SK-N-SH (cell line): ENCODE data around the gene PHAF1. TPM values are rescaled to one million over a fixed set of nuclear protein-coding genes. Genes with fewer than 3 reads are reported as not detected.

Experiments
- CTCF ChIA-PET: fragments of 300-600, 350-600 bp; formaldehyde crosslinking; extraction: SDS; loops from one replicate; lab custom pipeline; 2021; lab: Yijun Ruan, JAX
- POLR2A ChIA-PET: fragments of 350-600 bp; sonication (Branson Sonifier 250); formaldehyde crosslinking; extraction: SDS; loops from one replicate; lab custom pipeline; 2020; ENCODE audit warnings: antibody characterized with exemption, inconsistent platforms; lab: Yijun Ruan, JAX
- DNase-seq: peaks from one replicate; pipeline ENCODE4 v3.0.0; 2012
- H2AFZ ChIP-seq: fragments of 200-600 bp; sonication (generic); 2 replicates; pipeline ENCODE4 v1.8.1; 2016; ENCODE audit warnings: antibody characterized with exemption, mild to moderate bottlenecking, low read depth
- H3F3A ChIP-seq: fragments of 200-600 bp; sonication (generic); replicated peaks from 2 replicates; pipeline ENCODE3; 2016; ENCODE audit warnings: antibody characterized with exemption, mild to moderate bottlenecking; ENCODE audit not compliant: insufficient read depth
- H3K27ac ChIP-seq, 2 experiments: fragments of 200-500 bp in 1 of 2; fragments of 200-600 bp in 1 of 2; sonication (Bioruptor generic) in 1 of 2; sonication (generic), shearing (Covaris generic) in 1 of 2; 2 replicates each; pipeline versions ENCODE4 v1.5.1 to v1.6.1; 2014 to 2016; ENCODE audit warnings: low read depth in 2 of 2, inconsistent platforms in 1 of 2, low read length in 1 of 2, mild to moderate bottlenecking in 1 of 2, mixed read lengths in 1 of 2
- H3K27me3 ChIP-seq: fragments of 200-600 bp; sonication (generic), shearing (Covaris generic); 2 replicates; pipeline ENCODE4 v1.6.1; 2016; ENCODE audit warnings: mixed run types; ENCODE audit not compliant: insufficient read depth
- H3K36me3 ChIP-seq, 2 experiments: fragments of 200-500 bp in 1 of 2; fragments of 200-600 bp in 1 of 2; sonication (Bioruptor generic) in 1 of 2; sonication (generic) in 1 of 2; replicated peaks in 1 of 2; 2 replicates each; pipeline versions ENCODE3 to v1.5.1; 2014 to 2016; ENCODE audit warnings: low read length in 1 of 2, mild to moderate bottlenecking in 1 of 2; ENCODE audit not compliant: insufficient read depth in 2 of 2, control insufficient read depth in 1 of 2
- H3K4me1 ChIP-seq, 2 experiments: fragments of 200-500 bp in 1 of 2; fragments of 200-600 bp in 1 of 2; sonication (Bioruptor generic) in 1 of 2; sonication (generic), shearing (Covaris generic) in 1 of 2; 2 replicates each; pipeline versions ENCODE4 v1.5.1 to v1.6.1; 2014 to 2016; ENCODE audit warnings: low read depth in 1 of 2, low read length in 1 of 2, mixed run types in 1 of 2; ENCODE audit not compliant: insufficient read depth in 2 of 2, control insufficient read depth in 1 of 2
- H3K4me2 ChIP-seq: fragments of 200-600 bp; sonication (generic), shearing (Covaris generic); 2 replicates; pipeline ENCODE4 v1.6.1; 2017; ENCODE audit warnings: mixed run types
- H3K4me3 ChIP-seq, 2 experiments: fragments of 200-500 bp in 1 of 2; fragments of 200-600 bp in 1 of 2; sonication (Bioruptor generic) in 1 of 2; sonication (generic), shearing (Covaris generic) in 1 of 2; 2 replicates each; pipeline versions ENCODE4 v1.5.1 to v1.8.1; 2014 to 2016; ENCODE audit warnings: low read depth in 2 of 2, inconsistent platforms in 1 of 2, low read length in 1 of 2, mild to moderate bottlenecking in 1 of 2, mixed read lengths in 1 of 2, moderate library complexity in 1 of 2
- H3K79me2 ChIP-seq: fragments of 200-600 bp; sonication (generic); 2 replicates; pipeline ENCODE4 v1.8.1; 2017; ENCODE audit warnings: mild to moderate bottlenecking; ENCODE audit not compliant: insufficient read depth
- H3K9ac ChIP-seq: fragments of 200-600 bp; sonication (generic); 2 replicates; pipeline ENCODE4 v1.6.1; 2017; ENCODE audit warnings: mixed run types
- H3K9me2 ChIP-seq: fragments of 200-600 bp; sonication (generic); 2 replicates; pipeline ENCODE4 v1.6.1; 2017; ENCODE audit warnings: mixed run types
- H3K9me3 ChIP-seq: fragments of 200-600 bp; sonication (generic); 2 replicates; pipeline ENCODE4 v1.6.1; 2017; ENCODE audit warnings: mixed run types, mild to moderate bottlenecking, moderate library complexity
- H4K20me1 ChIP-seq: fragments of 200-600 bp; sonication (generic); 2 replicates; pipeline ENCODE4 v1.6.1; 2017; ENCODE audit warnings: mild to moderate bottlenecking, mixed run types; ENCODE audit not compliant: insufficient read depth
- FOSL2 ChIP-seq: IDR thresholded peaks from 2 replicates; pipeline ENCODE4 v1.4.0; 2012; ENCODE audit warnings: low read depth, mild to moderate bottlenecking, moderate library complexity, borderline replicate concordance
- MEF2A ChIP-seq: IDR thresholded peaks from 2 replicates; pipeline ENCODE4 v1.4.0; 2012; ENCODE audit warnings: low read depth, borderline replicate concordance
- MXI1 ChIP-seq: IDR thresholded peaks from 2 replicates; pipeline ENCODE4 v1.6.1; 2012; ENCODE audit warnings: mild to moderate bottlenecking, low read depth, low read length, improper control_type of control experiment
- NRF1 ChIP-seq: IDR thresholded peaks from 2 replicates; pipeline ENCODE4 v1.6.1; 2012; ENCODE audit warnings: low read depth, mild to moderate bottlenecking, low read length
- POLR2AphosphoS5 ChIP-seq: IDR thresholded peaks from 2 replicates; pipeline ENCODE4 v1.6.1; 2012; ENCODE audit warnings: low read depth, low read length
- RAD21 ChIP-seq: IDR thresholded peaks from 2 replicates; pipeline ENCODE4 v1.6.1; 2012; ENCODE audit warnings: mild to moderate bottlenecking, low read length
- RCOR1 ChIP-seq: fragments of 150-350 bp; IDR thresholded peaks from 2 replicates; pipeline ENCODE4 v1.6.1; 2017; ENCODE audit warnings: antibody characterized with exemption, low read length
- REST ChIP-seq: IDR thresholded peaks from 2 replicates; pipeline ENCODE4 v1.6.1; 2012; ENCODE audit warnings: mild to moderate bottlenecking, low read depth, low read length, moderate library complexity
- RXRA ChIP-seq: IDR thresholded peaks from 2 replicates; pipeline ENCODE4 v1.4.0; 2012; ENCODE audit warnings: low read depth, mild to moderate bottlenecking, borderline replicate concordance
- SIN3A ChIP-seq: IDR thresholded peaks from 2 replicates; pipeline ENCODE4 v1.6.1; 2012; ENCODE audit warnings: low read depth, mild to moderate bottlenecking, low read length, moderate library complexity, borderline replicate concordance
- TEAD4 ChIP-seq: IDR thresholded peaks from 2 replicates; pipeline ENCODE4 v1.4.0; 2012; ENCODE audit warnings: mild to moderate bottlenecking, borderline replicate concordance; ENCODE audit not compliant: insufficient read depth
- WGBS: methylation state at CpG from one replicate; pipeline ENCODE4 v1.1.6; 2017; ENCODE audit warnings: low lambda C conversion rate; 5-methylcytosine and 5-hydroxymethylcytosine counted together
- polyA plus RNA-seq, 3 experiments: library from polyadenylated mRNA; depleted of rRNA; stranded (reverse); fragments of >200 nt; gene quantifications; 2 replicates each; pipeline ENCODE4 v1.2.3, GENCODE V29; 2012
- TF ChIP-seq, protein P1 (sequence below): fragments of 200-600 bp; sonication (generic); IDR thresholded peaks from 2 replicates; pipeline ENCODE4 v1.6.1; 2017; ENCODE audit warnings: antibody characterized with exemption, mild to moderate bottlenecking, moderate library complexity
- TF ChIP-seq, protein P2 (sequence below): IDR thresholded peaks from 2 replicates; pipeline ENCODE4 v1.4.0; 2012; ENCODE audit warnings: low read depth

The PHAF1 gene
- polyA plus RNA-seq, 1 of the 3 experiments (the other 2 are of a cell fraction), result 17.3 TPM

DNA sequence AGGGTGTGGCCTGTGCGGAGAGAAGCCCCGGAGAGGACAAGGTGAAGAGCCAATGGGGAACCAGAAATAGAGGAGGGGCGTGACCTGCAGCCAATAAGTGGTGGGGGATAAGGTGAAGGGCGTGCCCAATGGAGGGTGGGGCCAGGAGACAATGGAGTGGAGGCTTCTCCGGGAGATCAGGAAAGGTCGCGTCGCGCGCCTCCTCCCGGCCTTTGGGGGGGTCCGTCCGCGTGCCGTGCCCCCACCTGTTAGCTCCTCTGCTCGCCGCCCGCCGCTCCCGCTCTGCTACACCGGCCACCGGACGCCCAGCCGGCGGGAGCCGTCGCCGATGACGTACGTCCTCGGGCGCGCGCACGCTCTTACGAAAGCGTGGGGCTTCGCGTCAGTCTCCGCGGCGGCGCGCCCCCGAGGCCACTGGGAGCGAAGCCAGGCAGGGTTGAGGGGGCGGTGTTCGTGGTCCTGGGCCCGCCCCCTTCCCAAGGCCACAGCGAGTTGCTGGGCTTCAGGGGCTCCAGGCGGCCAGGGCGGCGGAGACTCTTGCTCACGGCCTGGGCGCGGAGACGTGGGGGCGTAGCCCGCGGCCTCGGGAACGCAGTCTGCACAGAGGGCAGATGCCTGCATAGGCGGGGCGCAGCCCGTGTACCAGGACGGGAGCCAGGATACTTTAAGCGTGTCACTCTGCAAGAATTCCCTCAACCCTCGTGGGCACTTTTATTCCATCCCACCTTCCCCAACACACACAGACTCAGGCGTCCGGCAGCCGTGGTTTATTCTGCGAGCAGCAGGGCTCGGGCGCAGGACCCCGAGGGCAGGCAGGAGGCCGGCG is 74.1 kb downstream of the PHAF1 start, which contains the start of gene MATCAP1 (continued):
- TF ChIP-seq, protein P1, sequence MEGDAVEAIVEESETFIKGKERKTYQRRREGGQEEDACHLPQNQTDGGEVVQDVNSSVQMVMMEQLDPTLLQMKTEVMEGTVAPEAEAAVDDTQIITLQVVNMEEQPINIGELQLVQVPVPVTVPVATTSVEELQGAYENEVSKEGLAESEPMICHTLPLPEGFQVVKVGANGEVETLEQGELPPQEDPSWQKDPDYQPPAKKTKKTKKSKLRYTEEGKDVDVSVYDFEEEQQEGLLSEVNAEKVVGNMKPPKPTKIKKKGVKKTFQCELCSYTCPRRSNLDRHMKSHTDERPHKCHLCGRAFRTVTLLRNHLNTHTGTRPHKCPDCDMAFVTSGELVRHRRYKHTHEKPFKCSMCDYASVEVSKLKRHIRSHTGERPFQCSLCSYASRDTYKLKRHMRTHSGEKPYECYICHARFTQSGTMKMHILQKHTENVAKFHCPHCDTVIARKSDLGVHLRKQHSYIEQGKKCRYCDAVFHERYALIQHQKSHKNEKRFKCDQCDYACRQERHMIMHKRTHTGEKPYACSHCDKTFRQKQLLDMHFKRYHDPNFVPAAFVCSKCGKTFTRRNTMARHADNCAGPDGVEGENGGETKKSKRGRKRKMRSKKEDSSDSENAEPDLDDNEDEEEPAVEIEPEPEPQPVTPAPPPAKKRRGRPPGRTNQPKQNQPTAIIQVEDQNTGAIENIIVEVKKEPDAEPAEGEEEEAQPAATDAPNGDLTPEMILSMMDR, result no peak
- TF ChIP-seq, protein P2, sequence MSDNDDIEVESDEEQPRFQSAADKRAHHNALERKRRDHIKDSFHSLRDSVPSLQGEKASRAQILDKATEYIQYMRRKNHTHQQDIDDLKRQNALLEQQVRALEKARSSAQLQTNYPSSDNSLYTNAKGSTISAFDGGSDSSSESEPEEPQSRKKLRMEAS, result peak; percentile 37; the same call in 1 of the 2 replicates
- TF ChIP-seq FOSL2 (no peak), MEF2A (no peak), RXRA (no peak), POLR2AphosphoS5 (peak; percentile 56; the same call in 1 of the 2 replicates), RCOR1 (no peak)

DNA sequence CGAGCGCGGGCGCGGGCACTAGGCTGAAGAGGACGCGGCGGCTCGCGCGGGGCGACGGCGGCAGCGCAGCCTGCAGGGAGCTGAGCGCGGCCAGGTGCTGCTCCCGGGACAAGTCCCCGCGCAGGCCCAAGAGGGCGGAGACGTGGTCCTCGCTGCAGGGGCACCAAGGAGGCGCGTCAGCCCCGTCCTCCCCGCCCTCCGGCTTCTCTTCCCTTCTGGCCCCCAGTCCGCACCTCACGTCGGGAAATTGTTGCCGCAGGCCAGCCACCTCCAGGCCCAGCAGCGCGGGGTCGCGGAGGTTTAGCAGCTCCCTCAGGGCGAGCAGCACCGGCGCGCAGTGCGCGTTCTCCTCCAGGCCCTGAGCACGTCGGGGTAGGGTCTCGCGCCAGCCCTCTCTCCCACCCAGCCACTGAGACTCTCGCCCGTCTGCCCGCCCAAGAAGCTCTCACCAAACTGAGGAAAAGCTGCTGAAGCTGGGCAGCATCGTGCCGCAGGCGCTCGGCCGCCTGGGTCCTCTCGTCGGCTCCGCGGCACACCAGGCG is 74.8 kb downstream of the PHAF1 start:
- TF ChIP-seq TEAD4, result no peak
- 0 out of 2 replicates have a peak, but pooled peaks have one; percentile 35 for TF ChIP-seq NRF1
- no peaks in the 10 kb centered on the region for H3K27me3 ChIP-seq
- 97% methylated on average over 6 of the region's 59 CpGs for WGBS
- CTCF ChIA-PET, result interaction anchor here (0.6 to 4.2 kb wide), 24 partner anchors 10 to 289 kb away, joined by 3 to 27 read pairs (median 4); partner anchors contain the start of genes NOL3, TMEM208 and ZDHHC1
- peak overlapping the region; percentile 58; the same call in 1 of the 2 replicates for H2AFZ ChIP-seq
- H3F3A ChIP-seq, result peaks cover 34% of the 10 kb centered on the region
- peak; percentile 76 for DNase-seq
- POLR2A ChIA-PET, result interaction anchor here (1.0 to 2.0 kb wide), 6 partner anchors 9 to 43 kb away, joined by 3 to 12 read pairs (median 4); partner anchors contain the start of genes HSF4, NOL3 and TMEM208
- H3K9ac ChIP-seq, result peak overlapping the region; percentile 96; the same call in 1 of the 2 replicates
- H3K36me3 ChIP-seq, result no peaks in the 10 kb centered on the region
- H3K4me2 ChIP-seq, result peak overlapping the region; percentile 92
- H3K9me2 ChIP-seq, result no peaks in the 10 kb centered on the region
- H3K4me1 ChIP-seq, result peaks cover 22 to 26% of the 10 kb centered on the region in 2 experiments
- H3K9me3 ChIP-seq, result no peaks in the 10 kb centered on the region
- peak overlapping the region; percentile 81 to 82 for H3K4me3 ChIP-seq
- H3K79me2 ChIP-seq, result peaks cover 18% of the 10 kb centered on the region
- H4K20me1 ChIP-seq, result no peaks in the 10 kb centered on the region; the same call in 1 of the 2 replicates
- peak overlapping the region; percentile 92 to 97 for H3K27ac ChIP-seq

GRCh38 chr16:67184995-67185650 is 75.4 kb downstream of the PHAF1 start:
- Histone ChIP-seq H3K27ac (peak overlapping the region in 1 of 2 experiments; percentile 97; a peak in 1 of 4 replicates), H3K4me1 (peaks cover 22 to 26% of the 10 kb centered on the region in 2 experiments), H3F3A (peaks cover 33% of the 10 kb centered on the region), H3K9me2 (no peaks in the 10 kb centered on the region), H3K79me2 (peaks cover 18% of the 10 kb centered on the region), H3K36me3 (no peaks in the 10 kb centered on the region), H3K4me2 (peak overlapping the region; percentile 92), H3K9ac (no peak overlapping the region), H3K9me3 (no peaks in the 10 kb centered on the region), H4K20me1 (no peaks in the 10 kb centered on the region; the same call in 1 of the 2 replicates), H3K27me3 (no peaks in the 10 kb centered on the region), H3K4me3 (peak overlapping the region in 1 of 2 experiments; percentile 48; a peak in 3 of 4 replicates), H2AFZ (no peak overlapping the region)
- WGBS, result 76% methylated on average over 18 of the region's 43 CpGs
- CTCF ChIA-PET, result interaction anchor here (0.6 to 4.2 kb wide), 25 partner anchors 9 to 290 kb away, joined by 3 to 27 read pairs (median 4); partner anchors contain the start of genes CES3, NOL3, TMEM208 and ZDHHC1
- POLR2A ChIA-PET, result interaction anchor here (0.8 to 2.0 kb wide), 7 partner anchors 10 to 42 kb away, joined by 3 to 12 read pairs (median 4); partner anchors contain the start of genes HSF4, NOL3 and TMEM208
- peak; percentile 73 for DNase-seq
- peak; percentile 99 for TF ChIP-seq REST
- TF ChIP-seq MXI1, result peak; percentile 28; the same call in 1 of the 2 replicates
- TF ChIP-seq SIN3A, result peak; percentile 98
- TF ChIP-seq, protein P1, result peak; percentile 75
- TF ChIP-seq RAD21, result peak; percentile 64
